ENCODE data around the gene AMPH.

DNA sequence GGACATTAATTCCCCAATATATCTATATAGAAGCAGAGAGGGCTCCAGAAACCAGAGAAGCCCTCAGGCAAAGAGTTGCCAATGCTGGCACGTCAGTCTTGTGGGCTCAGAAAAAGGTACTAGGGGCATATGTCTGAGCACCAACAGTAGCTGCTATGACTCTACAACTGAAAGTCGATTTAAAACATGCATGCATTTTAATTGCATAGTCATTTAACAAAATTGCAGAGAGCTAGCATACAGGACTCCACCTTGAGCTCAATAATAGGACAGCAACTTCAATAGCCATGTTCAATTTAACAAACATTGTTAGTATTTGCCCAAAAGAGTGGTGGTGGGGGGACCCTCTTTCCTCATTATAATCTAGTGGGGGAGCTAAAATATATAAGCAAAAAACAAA lies 126.5 kb downstream of the AMPH start:
- TF ChIP-seq, protein P1, sequence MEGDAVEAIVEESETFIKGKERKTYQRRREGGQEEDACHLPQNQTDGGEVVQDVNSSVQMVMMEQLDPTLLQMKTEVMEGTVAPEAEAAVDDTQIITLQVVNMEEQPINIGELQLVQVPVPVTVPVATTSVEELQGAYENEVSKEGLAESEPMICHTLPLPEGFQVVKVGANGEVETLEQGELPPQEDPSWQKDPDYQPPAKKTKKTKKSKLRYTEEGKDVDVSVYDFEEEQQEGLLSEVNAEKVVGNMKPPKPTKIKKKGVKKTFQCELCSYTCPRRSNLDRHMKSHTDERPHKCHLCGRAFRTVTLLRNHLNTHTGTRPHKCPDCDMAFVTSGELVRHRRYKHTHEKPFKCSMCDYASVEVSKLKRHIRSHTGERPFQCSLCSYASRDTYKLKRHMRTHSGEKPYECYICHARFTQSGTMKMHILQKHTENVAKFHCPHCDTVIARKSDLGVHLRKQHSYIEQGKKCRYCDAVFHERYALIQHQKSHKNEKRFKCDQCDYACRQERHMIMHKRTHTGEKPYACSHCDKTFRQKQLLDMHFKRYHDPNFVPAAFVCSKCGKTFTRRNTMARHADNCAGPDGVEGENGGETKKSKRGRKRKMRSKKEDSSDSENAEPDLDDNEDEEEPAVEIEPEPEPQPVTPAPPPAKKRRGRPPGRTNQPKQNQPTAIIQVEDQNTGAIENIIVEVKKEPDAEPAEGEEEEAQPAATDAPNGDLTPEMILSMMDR (IDR thresholded peaks at IDR 0.05): no peak
- TF ChIP-seq SP1 (CRISPR knock-in tag; conservative IDR thresholded peaks at IDR 0.05): no peak
- no peak for TF ChIP-seq SMAD3 (CRISPR knock-in tag; IDR thresholded peaks at IDR 0.05; ENCODE audit: borderline replicate concordance)
- no peak for TF ChIP-seq ZNF138 (CRISPR knock-in tag; conservative IDR thresholded peaks at IDR 0.05)
- TF ChIP-seq CBFB (CRISPR knock-in tag; IDR thresholded peaks at IDR 0.05; ENCODE audit: low read depth): no peak
- TF ChIP-seq CREB1 (CRISPR knock-in tag; IDR thresholded peaks at IDR 0.05): no peak
- TF ChIP-seq FOXP1 (CRISPR knock-in tag; IDR thresholded peaks at IDR 0.05; ENCODE audit: borderline replicate concordance): no peak
- no peak for TF ChIP-seq TP53 (CRISPR knock-in tag; IDR thresholded peaks at IDR 0.05)
- TF ChIP-seq, protein P2, sequence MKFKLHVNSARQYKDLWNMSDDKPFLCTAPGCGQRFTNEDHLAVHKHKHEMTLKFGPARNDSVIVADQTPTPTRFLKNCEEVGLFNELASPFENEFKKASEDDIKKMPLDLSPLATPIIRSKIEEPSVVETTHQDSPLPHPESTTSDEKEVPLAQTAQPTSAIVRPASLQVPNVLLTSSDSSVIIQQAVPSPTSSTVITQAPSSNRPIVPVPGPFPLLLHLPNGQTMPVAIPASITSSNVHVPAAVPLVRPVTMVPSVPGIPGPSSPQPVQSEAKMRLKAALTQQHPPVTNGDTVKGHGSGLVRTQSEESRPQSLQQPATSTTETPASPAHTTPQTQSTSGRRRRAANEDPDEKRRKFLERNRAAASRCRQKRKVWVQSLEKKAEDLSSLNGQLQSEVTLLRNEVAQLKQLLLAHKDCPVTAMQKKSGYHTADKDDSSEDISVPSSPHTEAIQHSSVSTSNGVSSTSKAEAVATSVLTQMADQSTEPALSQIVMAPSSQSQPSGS (CRISPR knock-in tag; IDR thresholded peaks at IDR 0.05; ENCODE audit: borderline replicate concordance, low read depth): no peak
- TF ChIP-seq ZNF232 (CRISPR knock-in tag; IDR thresholded peaks at IDR 0.05): no peak
- TF ChIP-seq, protein P3, sequence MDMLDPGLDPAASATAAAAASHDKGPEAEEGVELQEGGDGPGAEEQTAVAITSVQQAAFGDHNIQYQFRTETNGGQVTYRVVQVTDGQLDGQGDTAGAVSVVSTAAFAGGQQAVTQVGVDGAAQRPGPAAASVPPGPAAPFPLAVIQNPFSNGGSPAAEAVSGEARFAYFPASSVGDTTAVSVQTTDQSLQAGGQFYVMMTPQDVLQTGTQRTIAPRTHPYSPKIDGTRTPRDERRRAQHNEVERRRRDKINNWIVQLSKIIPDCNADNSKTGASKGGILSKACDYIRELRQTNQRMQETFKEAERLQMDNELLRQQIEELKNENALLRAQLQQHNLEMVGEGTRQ (CRISPR knock-in tag; IDR thresholded peaks at IDR 0.05): no peak
- TF ChIP-seq, protein P4, sequence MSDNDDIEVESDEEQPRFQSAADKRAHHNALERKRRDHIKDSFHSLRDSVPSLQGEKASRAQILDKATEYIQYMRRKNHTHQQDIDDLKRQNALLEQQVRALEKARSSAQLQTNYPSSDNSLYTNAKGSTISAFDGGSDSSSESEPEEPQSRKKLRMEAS (CRISPR knock-in tag; IDR thresholded peaks at IDR 0.05): no peak
- no peak for TF ChIP-seq JUN (CRISPR knock-in tag; IDR thresholded peaks at IDR 0.05)
- TF ChIP-seq KAT7 (CRISPR knock-in tag; IDR thresholded peaks at IDR 0.05; ENCODE audit: borderline replicate concordance): no peak
